IMR-90 (cell line): ENCODE measurements around the gene LDLRAD4. TPM values are rescaled to one million over a fixed set of nuclear protein-coding genes. Genes with fewer than 3 reads are reported as not detected.

Experiments used
- ATAC-seq: fragments of 200-7000 bp; cut with Tn5 transposase; 2 replicates; pipeline ENCODE4 v1.9.1; 2020; ENCODE audit warnings: low read depth, mild to moderate bottlenecking, moderate library complexity
- BruUV-seq: library from RNA; stranded (reverse); fragments of 400-500 nt; replicated peaks from 2 replicates; lab custom pipeline; 2021; lab: Mats Ljungman, UMichigan
- CTCF ChIA-PET: fragments of 300-600 bp; formaldehyde crosslinking; extraction: SDS; loops from one replicate; lab custom pipeline; 2021; ENCODE audit warnings: antibody characterized with exemption; lab: Yijun Ruan, JAX
- POLR2A ChIA-PET: fragments of 300-600 bp; sonication (Branson Sonifier 250); formaldehyde crosslinking; loops from one replicate; lab custom pipeline; 2022; ENCODE audit warnings: antibody characterized with exemption; ENCODE audit not compliant: unreplicated experiment; lab: Charles Lee
- DNase-seq: peaks from one replicate; pipeline ENCODE4 v3.0.0; 2013
- H2AFZ ChIP-seq: replicated peaks from 2 replicates; pipeline ENCODE3; 2013; ENCODE audit warnings: low read length, mild to moderate bottlenecking; ENCODE audit not compliant: poor library complexity
- H2AK5ac ChIP-seq: 2 replicates; pipeline ENCODE4 v1.6.1; 2013; ENCODE audit warnings: low read depth, low read length, inconsistent platforms
- H2AK9ac ChIP-seq: replicated peaks from 2 replicates; pipeline ENCODE3; 2013; ENCODE audit warnings: mild to moderate bottlenecking, low read depth, low read length, moderate library complexity; ENCODE audit not compliant: poor library complexity
- H2BK120ac ChIP-seq: 2 replicates; pipeline ENCODE4 v1.6.1; 2013; ENCODE audit warnings: low read depth, low read length, inconsistent platforms
- H2BK15ac ChIP-seq: 3 replicates; pipeline ENCODE4 v1.6.1; 2013; ENCODE audit warnings: low read depth, low read length, inconsistent platforms
- H2BK20ac ChIP-seq: 2 replicates; pipeline ENCODE4 v1.6.1; 2013; ENCODE audit warnings: low read depth, mild to moderate bottlenecking, inconsistent platforms, low read length, moderate library complexity
- H2BK5ac ChIP-seq: 2 replicates; pipeline ENCODE4 v1.6.1; 2013; ENCODE audit warnings: mild to moderate bottlenecking, low read depth, low read length, inconsistent platforms; ENCODE audit not compliant: poor library complexity, severe bottlenecking
- H3K14ac ChIP-seq: replicated peaks from 2 replicates; pipeline ENCODE4 v1.6.1; 2013; ENCODE audit warnings: low read depth, low read length, inconsistent platforms
- H3K18ac ChIP-seq: 2 replicates; pipeline ENCODE4 v1.6.1; 2013; ENCODE audit warnings: low read depth, low read length, control low read depth
- H3K23ac ChIP-seq: 2 replicates; pipeline ENCODE4 v1.6.1; 2013; ENCODE audit warnings: low read depth, low read length, inconsistent platforms
- H3K27ac ChIP-seq: 2 replicates; pipeline ENCODE4 v1.5.1; 2013; ENCODE audit warnings: mild to moderate bottlenecking, control low read depth, low read length; ENCODE audit not compliant: insufficient read depth
- H3K27me3 ChIP-seq: 2 replicates; pipeline ENCODE4 v1.6.1; 2013; ENCODE audit warnings: low read length; ENCODE audit not compliant: control insufficient read depth, insufficient read depth
- H3K36me3 ChIP-seq: 2 replicates; pipeline ENCODE4 v1.6.1; 2013; ENCODE audit warnings: low read length, mixed read lengths; ENCODE audit not compliant: control insufficient read depth, insufficient read depth
- H3K4ac ChIP-seq: 2 replicates; pipeline ENCODE4 v1.6.1; 2013; ENCODE audit warnings: low read depth, low read length, inconsistent platforms
- H3K4me1 ChIP-seq: 2 replicates; pipeline ENCODE4 v1.6.1; 2013; ENCODE audit warnings: low read length, mixed read lengths; ENCODE audit not compliant: control insufficient read depth, insufficient read depth
- H3K4me2 ChIP-seq: 2 replicates; pipeline ENCODE4 v1.6.1; 2013; ENCODE audit warnings: low read depth, mild to moderate bottlenecking, control low read depth, low read length, moderate library complexity
- H3K4me3 ChIP-seq: 2 replicates; pipeline ENCODE4 v1.5.1; 2013; ENCODE audit warnings: low read depth, mild to moderate bottlenecking, control low read depth, low read length, moderate library complexity; ENCODE audit not compliant: insufficient read depth
- H3K56ac ChIP-seq: 2 replicates; pipeline ENCODE4 v1.6.1; 2013; ENCODE audit warnings: low read length, inconsistent platforms; ENCODE audit not compliant: insufficient read depth; ENCODE audit errors: extremely low read depth
- H3K79me1 ChIP-seq, 2 experiments: 2 replicates each; pipeline ENCODE4 v1.6.1; 2013; ENCODE audit warnings: low read length in 2 of 2, inconsistent platforms in 1 of 2, low read depth in 1 of 2
- H3K9ac ChIP-seq: 2 replicates; pipeline ENCODE4 v1.6.1; 2013; ENCODE audit warnings: low read depth, low read length, control low read depth
- H3K9me1 ChIP-seq: 2 replicates; pipeline ENCODE4 v1.6.1; 2013; ENCODE audit warnings: low read length, inconsistent platforms; ENCODE audit not compliant: insufficient read depth
- H3K9me3 ChIP-seq: 2 replicates; pipeline ENCODE4 v1.6.1; 2013; ENCODE audit warnings: low read length; ENCODE audit not compliant: control insufficient read depth, insufficient read depth
- H4K20me1 ChIP-seq: 2 replicates; pipeline ENCODE4 v1.6.1; 2013; ENCODE audit warnings: low read length, inconsistent platforms; ENCODE audit not compliant: insufficient read depth
- H4K5ac ChIP-seq: 2 replicates; pipeline ENCODE4 v1.6.1; 2013; ENCODE audit warnings: mild to moderate bottlenecking, low read depth, low read length, control low read depth
- H4K8ac ChIP-seq, 2 experiments: 2 replicates each; pipeline ENCODE4 v1.6.1; 2013; ENCODE audit warnings: low read depth in 2 of 2, low read length in 2 of 2, control low read depth in 1 of 2, inconsistent platforms in 1 of 2
- H4K91ac ChIP-seq: 2 replicates; pipeline ENCODE4 v1.6.1; 2013; ENCODE audit warnings: low read depth, low read length, inconsistent platforms; ENCODE audit not compliant: insufficient read depth
- BHLHE40 ChIP-seq: fragments of 150-350 bp; IDR thresholded peaks from 2 replicates; pipeline ENCODE4 v1.6.1; 2016; ENCODE audit warnings: mild to moderate bottlenecking, low read depth, low read length
- CHD1 ChIP-seq: IDR thresholded peaks from 2 replicates; pipeline ENCODE4 v1.6.1; 2012; ENCODE audit warnings: low read depth, low read length, improper control_type of control experiment
- FOS ChIP-seq: fragments of 150-350 bp; IDR thresholded peaks from 2 replicates; pipeline ENCODE4 v1.6.1; 2016; ENCODE audit warnings: low read depth, low read length
- MXI1 ChIP-seq: IDR thresholded peaks from 2 replicates; pipeline ENCODE4 v1.6.1; 2012; ENCODE audit warnings: low read depth, mild to moderate bottlenecking, low read length, moderate library complexity, borderline replicate concordance
- NFE2L2 ChIP-seq: fragments of 150-350 bp; IDR thresholded peaks from 2 replicates; pipeline ENCODE4 v1.6.1; 2016; ENCODE audit warnings: low read depth, mild to moderate bottlenecking, low read length
- POLR2A ChIP-seq: IDR thresholded peaks from 2 replicates; pipeline ENCODE4 v1.6.1; 2012; ENCODE audit warnings: mild to moderate bottlenecking, low read depth, low read length
- RAD21 ChIP-seq: IDR thresholded peaks from 2 replicates; pipeline ENCODE4 v1.6.1; 2012; ENCODE audit warnings: low read length, improper control_type of control experiment
- WGBS, 2 experiments: methylation state at CpG; one replicate each; pipeline versions ENCODE4 v1.1.5 to v1.1.7; 2013; ENCODE audit warnings: missing lambda C conversion rate in 2 of 2; ENCODE audit not compliant: insufficient read length in 1 of 2; ENCODE audit errors: extremely low coverage in 2 of 2; 5-methylcytosine and 5-hydroxymethylcytosine counted together
- dilution Hi-C: fragments of 300-500 bp; cut with HindIII; formaldehyde crosslinking; loops from one replicate; pipeline ENCODE4 v1.14.3; 2018; ENCODE audit warnings: low sequenced_read_pairs; ENCODE audit not compliant: unreplicated experiment
- in situ Hi-C: fragments of 300-500 bp; cut with MboI; formaldehyde crosslinking; loops from 3 replicates; pipeline ENCODE4 v1.14.3; 2019; ENCODE audit warnings: low sequenced_read_pairs, inconsistent platforms, mixed read lengths
- intact Hi-C: fragments of 100-400 bp; cut with micrococcal nuclease; formaldehyde crosslinking; loops from 2 replicates; pipeline ENCODE4 v1.10.0; 2022
- polyA plus RNA-seq, 3 experiments: library from polyadenylated mRNA; depleted of rRNA; stranded (reverse); fragments of >200 nt; gene quantifications; 2 replicates each; pipeline ENCODE4 v1.2.3, GENCODE V29; 2012; ENCODE audit warnings: low replicate concordance in 1 of 3
- total RNA-seq: library from RNA; depleted of rRNA; stranded (reverse); fragments of >200 nt; gene quantifications from 2 replicates; pipeline ENCODE4 v1.2.3, GENCODE V29; 2012
- TF ChIP-seq, protein P1 (sequence below): conservative IDR thresholded peaks from 2 replicates; pipeline ENCODE4 v1.5.1; 2012; ENCODE audit warnings: mild to moderate bottlenecking, low read depth, low read length, improper control_type of control experiment

The LDLRAD4 gene
- total and polyA plus RNA-seq, 2 of the 4 experiments (the other 2 are of a cell fraction) = not detected

DNA sequence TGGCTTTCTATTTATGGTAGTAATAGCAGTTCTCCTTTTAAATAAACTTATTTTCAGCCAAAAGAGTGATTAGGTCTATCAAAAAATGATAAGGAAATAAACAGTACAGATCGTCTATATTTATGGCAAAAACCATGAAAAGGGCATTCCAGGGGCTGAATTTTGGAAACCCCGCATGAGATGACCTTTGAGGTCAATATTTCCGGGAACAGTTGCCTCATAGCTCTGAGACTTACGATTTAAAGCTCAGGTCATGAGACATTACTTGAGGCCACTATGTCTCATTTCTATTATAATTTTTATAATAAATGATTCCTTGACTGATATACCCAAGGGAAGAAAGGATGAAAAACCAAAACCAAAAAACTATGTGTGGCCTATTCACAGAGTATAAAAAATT lies 101.1 kb downstream of the LDLRAD4 start:
- H2AFZ ChIP-seq = no peak overlapping the region
- H3K4ac ChIP-seq = no peak overlapping the region
- H2BK20ac ChIP-seq = no peak overlapping the region
- H4K5ac ChIP-seq = no peak overlapping the region
- no peaks in the 10 kb centered on the region for H3K27me3 ChIP-seq
- H3K56ac ChIP-seq = no peak overlapping the region
- H3K79me1 ChIP-seq = no peaks in the 10 kb centered on the region
- ATAC-seq = no peak
- H4K91ac ChIP-seq = no peak overlapping the region
- no peak overlapping the region for H4K8ac ChIP-seq
- no peaks in the 10 kb centered on the region for H3K36me3 ChIP-seq
- intact Hi-C loops = no loop called here
- no TSS peak for BruUV-seq
- H3K4me1 ChIP-seq = no peaks in the 10 kb centered on the region
- CTCF ChIA-PET = interaction anchor here (0.6 kb wide), 1 partner anchor 443 kb away, joined by 3 read pairs; no protein-coding TSS in a partner anchor
- H3K4me3 ChIP-seq = no peak overlapping the region
- H2AK9ac ChIP-seq = no peak overlapping the region
- no CpG with 5 or more reads among the region's 4 CpGs for WGBS, 2 experiments
- no peak overlapping the region for H3K27ac ChIP-seq
- POLR2A ChIA-PET = no interaction called here
- H3K9ac ChIP-seq = no peak overlapping the region
- H3K14ac ChIP-seq = no peak overlapping the region
- no peaks in the 10 kb centered on the region for H3K9me1 ChIP-seq
- TF ChIP-seq POLR2A (no peak), BHLHE40 (no peak), MXI1 (no peak), CHD1 (no peak), NFE2L2 (no peak), RAD21 (no peak), FOS (no peak)
- TF ChIP-seq, protein P1, sequence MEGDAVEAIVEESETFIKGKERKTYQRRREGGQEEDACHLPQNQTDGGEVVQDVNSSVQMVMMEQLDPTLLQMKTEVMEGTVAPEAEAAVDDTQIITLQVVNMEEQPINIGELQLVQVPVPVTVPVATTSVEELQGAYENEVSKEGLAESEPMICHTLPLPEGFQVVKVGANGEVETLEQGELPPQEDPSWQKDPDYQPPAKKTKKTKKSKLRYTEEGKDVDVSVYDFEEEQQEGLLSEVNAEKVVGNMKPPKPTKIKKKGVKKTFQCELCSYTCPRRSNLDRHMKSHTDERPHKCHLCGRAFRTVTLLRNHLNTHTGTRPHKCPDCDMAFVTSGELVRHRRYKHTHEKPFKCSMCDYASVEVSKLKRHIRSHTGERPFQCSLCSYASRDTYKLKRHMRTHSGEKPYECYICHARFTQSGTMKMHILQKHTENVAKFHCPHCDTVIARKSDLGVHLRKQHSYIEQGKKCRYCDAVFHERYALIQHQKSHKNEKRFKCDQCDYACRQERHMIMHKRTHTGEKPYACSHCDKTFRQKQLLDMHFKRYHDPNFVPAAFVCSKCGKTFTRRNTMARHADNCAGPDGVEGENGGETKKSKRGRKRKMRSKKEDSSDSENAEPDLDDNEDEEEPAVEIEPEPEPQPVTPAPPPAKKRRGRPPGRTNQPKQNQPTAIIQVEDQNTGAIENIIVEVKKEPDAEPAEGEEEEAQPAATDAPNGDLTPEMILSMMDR = no peak
- H4K20me1 ChIP-seq = no peaks in the 10 kb centered on the region
- DNase-seq = no peak
- no peak overlapping the region for H2BK5ac ChIP-seq
- H2BK15ac ChIP-seq = no peak overlapping the region
- in situ Hi-C loops = no loop called here
- no peak overlapping the region for H3K18ac ChIP-seq
- H3K23ac ChIP-seq = no peak overlapping the region
- no peak overlapping the region for H2BK120ac ChIP-seq
- H3K9me3 ChIP-seq = no peaks in the 10 kb centered on the region; the same call in 1 of the 2 replicates
- H3K4me2 ChIP-seq = no peak overlapping the region
- H2AK5ac ChIP-seq = no peak overlapping the region
- dilution Hi-C loops = no loop called here
